ENCODE data around the gene PDIA3.

DNA sequence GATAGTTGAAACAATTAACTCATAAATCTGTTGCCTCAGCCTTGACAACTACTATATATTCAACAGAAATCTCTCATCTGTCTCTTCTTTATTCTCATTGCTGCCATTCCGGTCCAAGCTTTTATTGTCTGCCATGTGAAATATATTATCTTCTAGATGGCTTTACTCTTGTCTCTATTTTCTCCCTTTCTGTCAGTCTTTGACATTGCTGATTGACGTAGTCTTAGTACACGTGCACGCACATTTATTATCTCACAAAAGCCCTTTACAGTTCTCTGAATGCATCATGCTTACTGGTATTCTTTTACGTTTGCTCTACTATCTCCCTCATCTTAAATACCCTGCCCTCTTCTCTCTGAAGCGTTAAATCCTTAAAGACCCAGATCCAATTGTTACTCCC, 5.6 kb downstream of the PDIA3 start:
- TF ChIP-seq, protein P1, sequence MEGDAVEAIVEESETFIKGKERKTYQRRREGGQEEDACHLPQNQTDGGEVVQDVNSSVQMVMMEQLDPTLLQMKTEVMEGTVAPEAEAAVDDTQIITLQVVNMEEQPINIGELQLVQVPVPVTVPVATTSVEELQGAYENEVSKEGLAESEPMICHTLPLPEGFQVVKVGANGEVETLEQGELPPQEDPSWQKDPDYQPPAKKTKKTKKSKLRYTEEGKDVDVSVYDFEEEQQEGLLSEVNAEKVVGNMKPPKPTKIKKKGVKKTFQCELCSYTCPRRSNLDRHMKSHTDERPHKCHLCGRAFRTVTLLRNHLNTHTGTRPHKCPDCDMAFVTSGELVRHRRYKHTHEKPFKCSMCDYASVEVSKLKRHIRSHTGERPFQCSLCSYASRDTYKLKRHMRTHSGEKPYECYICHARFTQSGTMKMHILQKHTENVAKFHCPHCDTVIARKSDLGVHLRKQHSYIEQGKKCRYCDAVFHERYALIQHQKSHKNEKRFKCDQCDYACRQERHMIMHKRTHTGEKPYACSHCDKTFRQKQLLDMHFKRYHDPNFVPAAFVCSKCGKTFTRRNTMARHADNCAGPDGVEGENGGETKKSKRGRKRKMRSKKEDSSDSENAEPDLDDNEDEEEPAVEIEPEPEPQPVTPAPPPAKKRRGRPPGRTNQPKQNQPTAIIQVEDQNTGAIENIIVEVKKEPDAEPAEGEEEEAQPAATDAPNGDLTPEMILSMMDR (IDR thresholded peaks at IDR 0.05), result no peak
- no peak for TF ChIP-seq EP300 (IDR thresholded peaks at IDR 0.05; ENCODE audit: low read depth)
- TF ChIP-seq POLR2A (IDR thresholded peaks at IDR 0.05), result no peak
- TF ChIP-seq POLR2AphosphoS5 (IDR thresholded peaks at IDR 0.05), result no peak

Measured in transverse colon (tissue), 4 donors.